Keratinocyte (primary cell): ENCODE data around the gene GAS5. TPM values are rescaled to one million over a fixed set of nuclear protein-coding genes. Genes with fewer than 3 reads are reported as not detected.
"Not testable (repeated sequence)": the region's sequence is repeated elsewhere in the genome, so short reads cannot be mapped to it uniquely, and the experiment has no call there.

Experiments
- DNase-seq: peaks from one replicate; pipeline ENCODE4 v3.0.0-alpha.2; 2011; ENCODE audit warnings: low read depth, missing footprints, low spot score
- FAIRE-seq: peaks from 2 replicates; lab custom pipeline; 2011; peaks lifted over from hg19 to GRCh38; lab: Jason Lieb, UNC
- H2AFZ ChIP-seq: 2 replicates; pipeline ENCODE4 v1.6.0; 2012; ENCODE audit warnings: low read length, control low read depth, inconsistent platforms; ENCODE audit not compliant: control insufficient read depth
- H3K27ac ChIP-seq: 2 replicates; pipeline ENCODE4 v1.5.1; 2011; ENCODE audit warnings: low read length; ENCODE audit not compliant: control insufficient read depth, insufficient read depth
- H3K27me3 ChIP-seq: 3 replicates; pipeline ENCODE4 v1.6.0; 2011; ENCODE audit warnings: low read length; ENCODE audit not compliant: control insufficient read depth, insufficient read depth; ENCODE audit errors: extremely low read depth
- H3K36me3 ChIP-seq, 2 experiments: 2 replicates in 1 of 2; 3 replicates in 1 of 2; pipeline ENCODE4 v1.5.1; 2011; ENCODE audit warnings: low read length in 2 of 2, mild to moderate bottlenecking in 1 of 2; ENCODE audit not compliant: control insufficient read depth in 2 of 2, insufficient read depth in 2 of 2; ENCODE audit errors: extremely low read depth in 1 of 2
- H3K4me1 ChIP-seq: 3 replicates; pipeline ENCODE4 v1.5.1; 2011; ENCODE audit warnings: low read length; ENCODE audit not compliant: control insufficient read depth, insufficient read depth; ENCODE audit errors: extremely low read depth
- H3K4me2 ChIP-seq: 3 replicates; pipeline ENCODE4 v1.6.0; 2011; ENCODE audit warnings: low read depth, low read length; ENCODE audit not compliant: control insufficient read depth, insufficient read depth; ENCODE audit errors: extremely low read depth
- H3K4me3 ChIP-seq, 3 experiments: fragments of 200-600 bp in 1 of 3; sonication (generic) in 1 of 3; 2 replicates in 2 of 3; 3 replicates in 1 of 3; pipeline ENCODE4 v1.5.1; 2011 to 2016; ENCODE audit warnings: low read length in 3 of 3, mild to moderate bottlenecking in 3 of 3, control low read depth in 2 of 3, inconsistent platforms in 1 of 3, low read depth in 1 of 3, mixed read lengths in 1 of 3, mixed run types in 1 of 3, moderate library complexity in 1 of 3; ENCODE audit not compliant: control insufficient read depth in 2 of 3, insufficient read depth in 2 of 3; ENCODE audit errors: extremely low read depth in 1 of 3
- H3K79me2 ChIP-seq: 2 replicates; pipeline ENCODE4 v1.6.0; 2012; ENCODE audit warnings: low read length; ENCODE audit not compliant: control insufficient read depth, insufficient read depth
- H3K9ac ChIP-seq: 3 replicates; pipeline ENCODE4 v1.6.0; 2011; ENCODE audit warnings: low read length; ENCODE audit not compliant: control insufficient read depth, insufficient read depth; ENCODE audit errors: extremely low read depth
- H3K9me1 ChIP-seq: 3 replicates; pipeline ENCODE4 v1.6.0; 2011; ENCODE audit warnings: low read length; ENCODE audit not compliant: control insufficient read depth, insufficient read depth; ENCODE audit errors: extremely low read depth
- H3K9me3 ChIP-seq: 2 replicates; pipeline ENCODE4 v1.5.1; 2012; ENCODE audit warnings: low read depth, low read length; ENCODE audit not compliant: control insufficient read depth
- H4K20me1 ChIP-seq: 3 replicates; pipeline ENCODE4 v1.6.0; 2011; ENCODE audit warnings: low read length; ENCODE audit not compliant: control insufficient read depth, insufficient read depth; ENCODE audit errors: extremely low read depth
- EZH2 ChIP-seq: IDR thresholded peaks from one replicate; pipeline ENCODE4 v1.6.1; 2012; ENCODE audit warnings: inconsistent platforms, mild to moderate bottlenecking, low read length, moderate library complexity
- dilution Hi-C: fragments of 300-500 bp; cut with MboI; formaldehyde crosslinking; loops from one replicate; pipeline ENCODE4 v1.7.0; 2020; ENCODE audit warnings: low sequenced_read_pairs; ENCODE audit not compliant: extremely low pct_ligation_motif_present
- polyA plus RNA-seq, 5 experiments: library from polyadenylated mRNA; depleted of rRNA in 3 of 5; stranded (reverse) in 3 of 5; stranded (forward) in 1 of 5; unstranded in 1 of 5; fragments of >200 nt; gene quantifications; 1 replicate in 1 of 5; 2 replicates in 3 of 5; 3 replicates in 1 of 5; pipeline versions ENCODE4 v1.2.1 to v1.2.3, GENCODE V29; 2011 to 2012; ENCODE audit warnings: missing spikeins in 2 of 5, low read depth in 1 of 5, low replicate concordance in 1 of 5
- TF ChIP-seq, protein P1 (sequence below), 3 experiments: IDR thresholded peaks in 1 of 3; conservative IDR thresholded peaks in 1 of 3; optimal IDR thresholded peaks in 1 of 3; 2 replicates in 2 of 3; 3 replicates in 1 of 3; pipeline versions ENCODE3 to v1.5.1; 2011; ENCODE audit warnings: low read length in 3 of 3, mild to moderate bottlenecking in 3 of 3, moderate library complexity in 2 of 3, control low read depth in 1 of 3, inconsistent platforms in 1 of 3; ENCODE audit not compliant: insufficient read depth in 2 of 3; ENCODE audit errors: extremely low read depth in 1 of 3

GAS5 gene
- polyA plus RNA-seq, 1 donor (not counting 4 experiments of a cell fraction or from before 2014, with no cell fraction given), result 1,196 TPM

DNA sequence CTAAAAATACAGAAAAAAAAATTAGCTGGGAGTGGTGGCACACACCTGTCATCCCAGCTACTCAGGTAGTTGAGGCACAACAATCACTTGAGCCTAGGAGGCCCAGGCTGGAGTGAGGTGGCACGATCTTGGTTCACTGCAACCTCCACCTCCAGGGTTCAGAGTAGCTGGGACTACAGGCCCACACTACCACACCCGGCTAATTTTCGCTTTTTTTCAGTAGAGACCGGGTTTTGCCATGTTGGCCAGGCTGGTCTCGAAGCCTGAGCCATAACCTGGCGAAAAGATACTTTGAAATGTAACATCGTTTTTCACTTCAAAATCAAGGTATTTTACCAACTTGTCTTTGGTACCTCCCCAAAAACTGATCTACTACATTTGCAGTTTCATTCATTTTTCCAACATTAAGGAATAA, 6.1 kb downstream of the GAS5 start:
- TF ChIP-seq, protein P1, sequence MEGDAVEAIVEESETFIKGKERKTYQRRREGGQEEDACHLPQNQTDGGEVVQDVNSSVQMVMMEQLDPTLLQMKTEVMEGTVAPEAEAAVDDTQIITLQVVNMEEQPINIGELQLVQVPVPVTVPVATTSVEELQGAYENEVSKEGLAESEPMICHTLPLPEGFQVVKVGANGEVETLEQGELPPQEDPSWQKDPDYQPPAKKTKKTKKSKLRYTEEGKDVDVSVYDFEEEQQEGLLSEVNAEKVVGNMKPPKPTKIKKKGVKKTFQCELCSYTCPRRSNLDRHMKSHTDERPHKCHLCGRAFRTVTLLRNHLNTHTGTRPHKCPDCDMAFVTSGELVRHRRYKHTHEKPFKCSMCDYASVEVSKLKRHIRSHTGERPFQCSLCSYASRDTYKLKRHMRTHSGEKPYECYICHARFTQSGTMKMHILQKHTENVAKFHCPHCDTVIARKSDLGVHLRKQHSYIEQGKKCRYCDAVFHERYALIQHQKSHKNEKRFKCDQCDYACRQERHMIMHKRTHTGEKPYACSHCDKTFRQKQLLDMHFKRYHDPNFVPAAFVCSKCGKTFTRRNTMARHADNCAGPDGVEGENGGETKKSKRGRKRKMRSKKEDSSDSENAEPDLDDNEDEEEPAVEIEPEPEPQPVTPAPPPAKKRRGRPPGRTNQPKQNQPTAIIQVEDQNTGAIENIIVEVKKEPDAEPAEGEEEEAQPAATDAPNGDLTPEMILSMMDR (optimal IDR thresholded peaks at IDR 0.05 in 1 of 3, IDR thresholded peaks at IDR 0.05 in 1 of 3, conservative IDR thresholded peaks at IDR 0.05 in 1 of 3; ENCODE audit: extremely low read depth in 1 of 3, insufficient read depth in 2 of 3, low read length in 3 of 3), result no peak
- TF ChIP-seq EZH2, result no peak
- peaks cover 20 to 36% of the 10 kb centered on the region in 2 experiments for H3K36me3 ChIP-seq
- FAIRE-seq (no peak), DNase-seq (no peak)
- no peak overlapping the region for H3K9ac ChIP-seq
- no peaks in the 10 kb centered on the region for H3K9me1 ChIP-seq
- H2AFZ ChIP-seq, result no peak overlapping the region
- no peaks in the 10 kb centered on the region for H3K27me3 ChIP-seq
- H3K79me2 ChIP-seq, result peaks cover 19% of the 10 kb centered on the region
- no peak overlapping the region for H3K27ac ChIP-seq
- no peak overlapping the region for H3K4me2 ChIP-seq
- dilution Hi-C loops, result no loop called here
- no peak overlapping the region for H3K4me3 ChIP-seq
- H3K4me1 ChIP-seq, result peaks cover 14% of the 10 kb centered on the region
- H4K20me1 ChIP-seq, result peaks cover 34% of the 10 kb centered on the region
- H3K9me3 ChIP-seq, result no peaks in the 10 kb centered on the region

DNA sequence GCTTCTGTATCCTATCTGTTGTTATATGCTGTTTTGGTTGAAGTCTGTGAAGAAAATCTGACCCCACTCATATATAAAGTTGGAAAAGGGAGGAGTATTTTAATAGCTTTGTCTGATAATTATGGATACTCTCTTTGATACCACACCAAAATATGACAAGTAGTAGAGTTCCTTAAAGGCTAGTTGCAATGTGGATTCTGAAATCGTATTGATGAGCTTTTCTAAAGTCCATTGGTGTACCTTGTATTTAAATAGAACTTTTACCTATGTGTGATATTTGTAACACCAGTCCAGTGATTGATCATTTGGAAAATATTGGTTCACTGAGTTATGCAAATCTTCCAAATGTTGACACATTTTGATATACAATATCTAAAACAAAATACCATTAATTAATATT, 7.7 kb downstream of the GAS5 start:
- H3K4me2 ChIP-seq, result no peak overlapping the region
- no peak for FAIRE-seq
- H3K9me3 ChIP-seq, result no peaks in the 10 kb centered on the region
- no peaks in the 10 kb centered on the region for H3K9me1 ChIP-seq
- no peak overlapping the region for H3K9ac ChIP-seq
- no peak overlapping the region for H3K27ac ChIP-seq
- no peak for TF ChIP-seq EZH2
- TF ChIP-seq, protein P1 (optimal IDR thresholded peaks at IDR 0.05 in 1 of 3, IDR thresholded peaks at IDR 0.05 in 1 of 3, conservative IDR thresholded peaks at IDR 0.05 in 1 of 3; ENCODE audit: extremely low read depth in 1 of 3, insufficient read depth in 2 of 3, low read length in 3 of 3), result no peak
- peaks cover 5% of the 10 kb centered on the region for H3K4me1 ChIP-seq
- H2AFZ ChIP-seq, result no peak overlapping the region
- peaks cover 21 to 23% of the 10 kb centered on the region in 2 experiments for H3K36me3 ChIP-seq
- DNase-seq, result no peak
- H3K4me3 ChIP-seq, result no peak overlapping the region
- peaks cover 4% of the 10 kb centered on the region for H3K79me2 ChIP-seq
- dilution Hi-C loops, result no loop called here
- peaks cover 18% of the 10 kb centered on the region for H4K20me1 ChIP-seq
- H3K27me3 ChIP-seq, result no peaks in the 10 kb centered on the region

DNA sequence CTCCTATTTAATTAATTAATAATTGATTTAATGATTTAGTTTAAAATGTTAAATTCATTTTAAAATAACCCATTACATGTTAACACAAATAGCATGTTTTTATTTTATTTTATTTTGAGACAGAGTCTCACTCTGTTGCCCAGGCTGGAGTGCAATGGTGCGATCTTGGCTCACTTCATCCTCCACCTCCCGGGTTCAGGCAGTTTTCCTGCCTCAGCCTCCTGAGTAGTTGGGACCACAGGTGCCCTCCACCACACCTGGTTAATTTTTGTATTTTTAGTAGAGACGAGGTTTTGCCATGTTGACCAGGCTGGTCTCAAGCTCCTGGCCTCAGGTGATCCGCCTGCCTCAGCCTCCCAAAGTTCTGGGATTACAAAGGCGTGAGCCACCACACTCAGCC, 8.2 kb downstream of the GAS5 start:
- H3K27me3 ChIP-seq, H3K79me2 ChIP-seq, dilution Hi-C loops, FAIRE-seq, DNase-seq, H3K4me2 ChIP-seq, H2AFZ ChIP-seq, H3K9me1 ChIP-seq, H3K4me3 ChIP-seq, H3K9ac ChIP-seq, H3K9me3 ChIP-seq, H3K27ac ChIP-seq, H3K4me1 ChIP-seq: not testable (repeated sequence)
- peaks cover 12% of the 10 kb centered on the region for H4K20me1 ChIP-seq
- peaks cover 16 to 19% of the 10 kb centered on the region in 2 experiments for H3K36me3 ChIP-seq
